HG02763 (cell line): ENCODE measurements around the gene EPB41L4B.

Experiments
- ATAC-seq: cut with Tn5 transposase; IDR thresholded peaks from one replicate; pipeline ENCODE4 v1.9.1; 2021; ENCODE audit warnings: mild to moderate bottlenecking, moderate library complexity; ENCODE audit not compliant: unreplicated experiment

EPB41L4B gene

GRCh38 chr9:109270971-109271925, 49.6 kb downstream of the EPB41L4B start:
- no peak for ATAC-seq

GRCh38 chr9:109270441-109270840, 50.4 kb downstream of the EPB41L4B start:
- no peak for ATAC-seq

GRCh38 chr9:109269839-109270238, 51.0 kb downstream of the EPB41L4B start:
- ATAC-seq, result no peak

- ATAC-seq, result no peak
These were observed 51.8 kb downstream of the EPB41L4B start for GRCh38 chr9:109269081-109269480.

GRCh38 chr9:109267555-109267954, 53.3 kb downstream of the EPB41L4B start:
- no peak for ATAC-seq

GRCh38 chr9:109264877-109265587, 55.8 kb downstream of the EPB41L4B start:
- no peak for ATAC-seq

GRCh38 chr9:109263358-109263757, 57.5 kb downstream of the EPB41L4B start:
- ATAC-seq, result no peak

- ATAC-seq, result no peak
These were observed 62.2 kb downstream of the EPB41L4B start for GRCh38 chr9:109258481-109259302.

- ATAC-seq, result no peak
These were observed 64.5 kb downstream of the EPB41L4B start for GRCh38 chr9:109256336-109256735.

GRCh38 chr9:109255394-109255793, 65.5 kb downstream of the EPB41L4B start:
- no peak for ATAC-seq

- no peak for ATAC-seq
These were observed 66.5 kb downstream of the EPB41L4B start for GRCh38 chr9:109254317-109254716.

GRCh38 chr9:109253637-109254284, 67.1 kb downstream of the EPB41L4B start:
- ATAC-seq, result no peak

- ATAC-seq, result no peak
These were observed 67.6 kb downstream of the EPB41L4B start for GRCh38 chr9:109253241-109253636.

GRCh38 chr9:109252291-109252690, 68.6 kb downstream of the EPB41L4B start:
- ATAC-seq, result no peak

- ATAC-seq, result no peak
These were observed 69.1 kb downstream of the EPB41L4B start for GRCh38 chr9:109251776-109252106.

- no peak for ATAC-seq
These were observed 69.6 kb downstream of the EPB41L4B start for GRCh38 chr9:109251080-109251775.

GRCh38 chr9:109250771-109251079, 70.1 kb downstream of the EPB41L4B start:
- ATAC-seq, result no peak

- ATAC-seq, result no peak
These were observed 70.5 kb downstream of the EPB41L4B start for GRCh38 chr9:109250311-109250741.

- ATAC-seq, result no peak
These were observed 71.2 kb downstream of the EPB41L4B start for GRCh38 chr9:109249615-109250014.

- ATAC-seq, result no peak
These were observed 72.7 kb downstream of the EPB41L4B start for GRCh38 chr9:109248133-109248581.
